Upper lobe of left lung (tissue), 4 donors: ENCODE data around the gene ARHGEF3.
"Not testable (repeated sequence)": the region's sequence is repeated elsewhere in the genome, so short reads cannot be mapped to it uniquely, and the experiment has no call there.

Experiments used
- EP300 ChIP-seq, 4 donors: sonication (generic); formaldehyde crosslinking; IDR thresholded peaks; one replicate each; pipeline ENCODE4 v1.5.1; 2017; ENCODE audit warnings: antibody characterized with exemption in 4 of 4, control low read depth in 2 of 4
- POLR2AphosphoS5 ChIP-seq, 2 donors: sonication (generic); formaldehyde crosslinking; IDR thresholded peaks; one replicate each; pipeline ENCODE4 v1.5.1; 2017; ENCODE audit warnings: antibody characterized with exemption in 2 of 2
- TF ChIP-seq, protein P1 (sequence below), 6 experiments: fragments of 450-650 bp in 4 of 6; fragments of 200-600 bp in 2 of 6; sonication (generic) in 2 of 6; IDR thresholded peaks; one replicate each; pipeline ENCODE4 v1.5.1; 2016 to 2019; ENCODE audit warnings: antibody characterized with exemption in 6 of 6

GRCh38 chr3:56758042-56758441 lies 43.7 kb downstream of the ARHGEF3 start:
- not testable (repeated sequence) for TF ChIP-seq POLR2AphosphoS5, EP300 (IDR thresholded peaks at IDR 0.05)
- TF ChIP-seq, protein P1, sequence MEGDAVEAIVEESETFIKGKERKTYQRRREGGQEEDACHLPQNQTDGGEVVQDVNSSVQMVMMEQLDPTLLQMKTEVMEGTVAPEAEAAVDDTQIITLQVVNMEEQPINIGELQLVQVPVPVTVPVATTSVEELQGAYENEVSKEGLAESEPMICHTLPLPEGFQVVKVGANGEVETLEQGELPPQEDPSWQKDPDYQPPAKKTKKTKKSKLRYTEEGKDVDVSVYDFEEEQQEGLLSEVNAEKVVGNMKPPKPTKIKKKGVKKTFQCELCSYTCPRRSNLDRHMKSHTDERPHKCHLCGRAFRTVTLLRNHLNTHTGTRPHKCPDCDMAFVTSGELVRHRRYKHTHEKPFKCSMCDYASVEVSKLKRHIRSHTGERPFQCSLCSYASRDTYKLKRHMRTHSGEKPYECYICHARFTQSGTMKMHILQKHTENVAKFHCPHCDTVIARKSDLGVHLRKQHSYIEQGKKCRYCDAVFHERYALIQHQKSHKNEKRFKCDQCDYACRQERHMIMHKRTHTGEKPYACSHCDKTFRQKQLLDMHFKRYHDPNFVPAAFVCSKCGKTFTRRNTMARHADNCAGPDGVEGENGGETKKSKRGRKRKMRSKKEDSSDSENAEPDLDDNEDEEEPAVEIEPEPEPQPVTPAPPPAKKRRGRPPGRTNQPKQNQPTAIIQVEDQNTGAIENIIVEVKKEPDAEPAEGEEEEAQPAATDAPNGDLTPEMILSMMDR (IDR thresholded peaks at IDR 0.05), result not testable (repeated sequence)
